Measurements from ENCODE around the gene TPCN1.

TPCN1 gene

GRCh38 chr12:113326775-113327395 is 105.6 kb downstream of the TPCN1 start:
- H3K9me2 ChIP-seq (replicated peaks; ENCODE audit: insufficient read depth, low read length), result no peaks in the 10 kb centered on the region
- no peaks in the 10 kb centered on the region for H4K20me1 ChIP-seq (ENCODE audit: low read depth, low read length)
- H3F3A ChIP-seq (ENCODE audit: insufficient read depth), result no peaks in the 10 kb centered on the region
- no peak overlapping the region for H3K4me3 ChIP-seq (ENCODE audit: insufficient read depth, low read length, poor library complexity, severe bottlenecking)
- H3K27ac ChIP-seq (ENCODE audit: low read depth, low read length), result no peak overlapping the region
- no peak overlapping the region for H2AFZ ChIP-seq (ENCODE audit: low read depth, low read length, severe bottlenecking)
- H3K9me3 ChIP-seq (ENCODE audit: insufficient read depth, low read length), result no peaks in the 10 kb centered on the region
- TF ChIP-seq EZH2phosphoT487 (conservative IDR thresholded peaks at IDR 0.05; ENCODE audit: low read length) (no peak), CTCF (IDR thresholded peaks at IDR 0.05; ENCODE audit: insufficient read depth, low read length, poor library complexity, severe bottlenecking) (no peak)
- no peaks in the 10 kb centered on the region for H3K36me3 ChIP-seq (ENCODE audit: low read length)
- H3K4me2 ChIP-seq (ENCODE audit: low read depth, low read length, poor library complexity, severe bottlenecking), result no peak overlapping the region
- no peaks in the 10 kb centered on the region for H3K79me2 ChIP-seq (ENCODE audit: insufficient read depth, low read length)
- no peaks in the 10 kb centered on the region for H3K27me3 ChIP-seq (ENCODE audit: low read length)
- H3K9ac ChIP-seq (ENCODE audit: low read length), result no peak overlapping the region

- Histone ChIP-seq H3K4me2 (ENCODE audit: low read depth, low read length, poor library complexity, severe bottlenecking) (no peak overlapping the region), H3K27me3 (ENCODE audit: low read length) (no peaks in the 10 kb centered on the region), H3F3A (ENCODE audit: insufficient read depth) (no peaks in the 10 kb centered on the region), H3K27ac (ENCODE audit: low read depth, low read length) (no peak overlapping the region), H4K20me1 (ENCODE audit: low read depth, low read length) (no peaks in the 10 kb centered on the region), H3K9me2 (replicated peaks; ENCODE audit: insufficient read depth, low read length) (no peaks in the 10 kb centered on the region), H3K9ac (ENCODE audit: low read length) (no peak overlapping the region), H3K4me3 (ENCODE audit: insufficient read depth, low read length, poor library complexity, severe bottlenecking) (no peak overlapping the region), H2AFZ (ENCODE audit: low read depth, low read length, severe bottlenecking) (no peak overlapping the region), H3K9me3 (ENCODE audit: insufficient read depth, low read length) (no peaks in the 10 kb centered on the region), H3K36me3 (ENCODE audit: low read length) (no peaks in the 10 kb centered on the region), H3K79me2 (ENCODE audit: insufficient read depth, low read length) (no peaks in the 10 kb centered on the region)
- no peak for TF ChIP-seq EZH2phosphoT487 (conservative IDR thresholded peaks at IDR 0.05; ENCODE audit: low read length)
- TF ChIP-seq CTCF (IDR thresholded peaks at IDR 0.05; ENCODE audit: insufficient read depth, low read length, poor library complexity, severe bottlenecking), result no peak
These were observed 107.2 kb downstream of the TPCN1 start for GRCh38 chr12:113328368-113328889.

- no peaks in the 10 kb centered on the region for H3K27me3 ChIP-seq (ENCODE audit: low read length)
- no peaks in the 10 kb centered on the region for H3K79me2 ChIP-seq (ENCODE audit: insufficient read depth, low read length)
- TF ChIP-seq EZH2phosphoT487 (conservative IDR thresholded peaks at IDR 0.05; ENCODE audit: low read length) (no peak), CTCF (IDR thresholded peaks at IDR 0.05; ENCODE audit: insufficient read depth, low read length, poor library complexity, severe bottlenecking) (no peak)
- no peak overlapping the region for H2AFZ ChIP-seq (ENCODE audit: low read depth, low read length, severe bottlenecking)
- H3K36me3 ChIP-seq (ENCODE audit: low read length), result no peaks in the 10 kb centered on the region
- H3K9me3 ChIP-seq (ENCODE audit: insufficient read depth, low read length), result no peaks in the 10 kb centered on the region
- no peaks in the 10 kb centered on the region for H3K9me2 ChIP-seq (replicated peaks; ENCODE audit: insufficient read depth, low read length)
- H3K9ac ChIP-seq (ENCODE audit: low read length), result no peak overlapping the region
- H3K4me3 ChIP-seq (ENCODE audit: insufficient read depth, low read length, poor library complexity, severe bottlenecking), result no peak overlapping the region
- H3F3A ChIP-seq (ENCODE audit: insufficient read depth), result no peaks in the 10 kb centered on the region
- H3K4me2 ChIP-seq (ENCODE audit: low read depth, low read length, poor library complexity, severe bottlenecking), result no peak overlapping the region
- H3K27ac ChIP-seq (ENCODE audit: low read depth, low read length), result no peak overlapping the region
- no peaks in the 10 kb centered on the region for H4K20me1 ChIP-seq (ENCODE audit: low read depth, low read length)
These were observed 107.9 kb downstream of the TPCN1 start for GRCh38 chr12:113329022-113329790.
